Measurements from ENCODE around the gene SH3RF2.

Gene SH3RF2

GRCh38 chr5:145911164-145911563 lies 25.2 kb upstream of the SH3RF2 start:
- DNase-seq (ENCODE audit: extremely low spot score): no peak
- CTCF ChIA-PET: interaction anchor here (0.7 kb wide), 1 partner anchor 24 kb away, joined by 4 read pairs; no protein-coding TSS in a partner anchor
- TF ChIP-seq CTCF (IDR thresholded peaks at IDR 0.05; ENCODE audit: control extremely low read depth, extremely low read depth, low read depth, missing control alignments): no peak
- POLR2A ChIA-PET: no interaction called here

- ChIA-PET POLR2A (no interaction called here), CTCF (interaction anchor here (1.5 kb wide), 1 partner anchor 52 kb away, joined by 3 read pairs; no protein-coding TSS in a partner anchor)
- no peak for DNase-seq (ENCODE audit: extremely low spot score)
- no peak for TF ChIP-seq CTCF (IDR thresholded peaks at IDR 0.05; ENCODE audit: control extremely low read depth, extremely low read depth, low read depth, missing control alignments)
Measured at GRCh38 chr5:145912019-145912418, 24.4 kb upstream of the SH3RF2 start.

DNA sequence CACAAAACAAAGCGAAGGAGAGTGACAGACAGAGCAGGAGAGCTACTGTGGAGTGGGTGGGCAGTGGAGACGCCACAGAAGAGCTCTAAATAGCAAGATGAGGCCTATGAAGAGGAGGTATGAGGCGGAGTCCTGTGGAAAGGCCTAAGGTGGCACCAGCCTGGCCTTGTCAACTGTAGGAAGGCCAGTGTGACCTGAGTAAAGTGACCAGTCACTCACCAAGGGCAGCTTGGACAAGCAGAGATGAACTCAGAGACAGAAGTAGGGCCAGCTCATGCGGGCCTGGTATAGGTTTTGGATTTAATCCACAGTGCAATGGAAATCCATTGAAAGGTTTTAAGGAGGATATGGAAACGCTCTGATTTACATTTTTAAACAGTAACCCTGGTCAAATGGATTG lies 23.8 kb upstream of the SH3RF2 start:
- no peak for TF ChIP-seq CTCF (IDR thresholded peaks at IDR 0.05; ENCODE audit: control extremely low read depth, extremely low read depth, low read depth, missing control alignments)
- CTCF ChIA-PET: interaction anchor here (1.2 to 1.5 kb wide), 2 partner anchors 26 to 52 kb away, joined by 3 read pairs; no protein-coding TSS in a partner anchor
- POLR2A ChIA-PET: no interaction called here
- no peak for DNase-seq (ENCODE audit: extremely low spot score)

DNA sequence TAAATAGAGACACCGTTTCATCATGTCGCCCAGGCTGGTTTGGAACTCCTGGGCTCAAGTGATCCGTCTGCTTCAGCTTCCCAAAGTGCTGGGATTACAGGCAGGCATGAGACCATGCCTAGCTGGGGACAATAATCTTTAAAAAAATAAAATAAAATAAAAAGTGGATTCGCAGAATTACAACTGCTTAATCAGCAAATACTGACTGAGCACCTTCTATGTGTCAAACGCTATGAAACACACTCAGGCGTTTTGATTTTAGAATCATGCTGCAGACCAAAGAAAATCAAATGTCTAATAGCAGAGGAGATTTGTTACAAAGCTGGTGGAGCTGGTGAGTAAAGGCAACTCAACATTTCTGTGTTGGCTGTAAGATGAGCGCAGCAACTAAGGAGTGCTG lies 22.7 kb upstream of the SH3RF2 start:
- CTCF ChIA-PET: interaction anchor here (1.2 kb wide), 1 partner anchor 28 kb away, joined by 3 read pairs; no protein-coding TSS in a partner anchor
- POLR2A ChIA-PET: no interaction called here

DNA sequence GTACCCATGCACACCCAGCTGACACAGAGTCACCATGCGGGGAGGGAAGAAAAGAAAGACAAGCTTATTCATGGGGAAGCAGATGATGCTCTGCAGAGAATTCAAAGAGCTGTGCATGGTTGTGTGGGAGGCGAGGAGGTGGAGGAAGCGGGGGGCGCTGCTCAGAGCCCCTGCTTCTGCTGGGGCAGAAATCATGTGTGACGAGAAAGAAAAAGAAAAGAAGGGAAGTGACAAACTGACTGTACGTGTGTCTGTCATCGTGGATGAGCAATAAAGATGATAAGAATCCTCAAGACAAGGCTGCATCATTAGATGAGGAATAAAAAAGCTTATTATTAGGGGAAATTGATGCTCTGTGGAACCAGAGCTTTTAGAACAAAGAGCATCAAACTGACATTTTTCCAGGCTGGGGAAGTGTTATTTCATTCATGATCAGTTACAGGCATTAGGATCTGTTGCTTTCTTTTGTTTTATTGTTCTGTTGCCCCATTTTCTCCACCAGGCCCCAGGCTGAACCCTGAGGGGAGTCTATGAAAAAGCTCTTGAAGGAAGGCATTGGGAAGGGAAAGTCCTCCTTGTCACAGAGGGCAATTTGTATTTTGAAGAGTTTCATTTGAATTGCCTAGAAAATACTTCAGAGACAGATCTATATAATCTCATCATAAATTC lies 20.3 kb upstream of the SH3RF2 start:
- TF ChIP-seq CTCF (IDR thresholded peaks at IDR 0.05; ENCODE audit: control extremely low read depth, extremely low read depth, low read depth, missing control alignments): no peak
- no peak for DNase-seq (ENCODE audit: extremely low spot score)
- POLR2A ChIA-PET: no interaction called here
- CTCF ChIA-PET: interaction anchor here (1.1 to 1.2 kb wide), 3 partner anchors 10 to 22 kb away, joined by 3 read pairs; no protein-coding TSS in a partner anchor

More for the DNA sequence above, 22.7 kb upstream of the SH3RF2 start:
- DNase-seq (ENCODE audit: extremely low spot score): no peak
- TF ChIP-seq CTCF (IDR thresholded peaks at IDR 0.05; ENCODE audit: control extremely low read depth, extremely low read depth, low read depth, missing control alignments): no peak

- POLR2A ChIA-PET: no interaction called here
- DNase-seq (ENCODE audit: extremely low spot score): no peak
- CTCF ChIA-PET: interaction anchor here (1.1 kb wide), 1 partner anchor 8 kb away, joined by 3 read pairs; no protein-coding TSS in a partner anchor
- no peak for TF ChIP-seq CTCF (IDR thresholded peaks at IDR 0.05; ENCODE audit: control extremely low read depth, extremely low read depth, low read depth, missing control alignments)
Measured at GRCh38 chr5:145917288-145917687, 19.1 kb upstream of the SH3RF2 start.

Measured in GM10248 (cell line).